GM12878 (cell line): ENCODE measurements around the gene HIP1.

Source experiments
- CTCF ChIP-seq, 3 experiments: IDR thresholded peaks in 2 of 3; conservative IDR thresholded peaks in 1 of 3; 2 replicates each; pipeline ENCODE4 v1.5.1; 2011; ENCODE audit warnings: low read depth in 3 of 3, low read length in 3 of 3, mild to moderate bottlenecking in 3 of 3, control low read depth in 2 of 3, moderate library complexity in 2 of 3, inconsistent platforms in 1 of 3, mixed read lengths in 1 of 3; ENCODE audit not compliant: control insufficient read depth in 2 of 3, insufficient read depth in 1 of 3; ENCODE audit errors: extremely low read depth in 1 of 3
- MYC ChIP-seq: IDR thresholded peaks from 2 replicates; pipeline ENCODE4 v1.6.1; 2011; ENCODE audit warnings: mild to moderate bottlenecking, low read length, moderate library complexity, inconsistent platforms; ENCODE audit not compliant: insufficient read depth, insufficient replicate concordance, insufficient read length, severe bottlenecking
- SMAD1 ChIP-seq: fragments of 450-650 bp; IDR thresholded peaks from 2 replicates; pipeline ENCODE4 v1.6.1; 2018; ENCODE audit warnings: mild to moderate bottlenecking, low read depth; ENCODE audit not compliant: partially characterized antibody
- SMC3 ChIP-seq: IDR thresholded peaks from 2 replicates; pipeline ENCODE4 v1.6.1; 2011; ENCODE audit warnings: low read length, improper control_type of control experiment, borderline replicate concordance
- ZSCAN29 ChIP-seq: fragments of 450-650 bp; IDR thresholded peaks from 2 replicates; pipeline ENCODE4 v1.6.1; 2017; ENCODE audit warnings: mild to moderate bottlenecking, moderate library complexity

DNA sequence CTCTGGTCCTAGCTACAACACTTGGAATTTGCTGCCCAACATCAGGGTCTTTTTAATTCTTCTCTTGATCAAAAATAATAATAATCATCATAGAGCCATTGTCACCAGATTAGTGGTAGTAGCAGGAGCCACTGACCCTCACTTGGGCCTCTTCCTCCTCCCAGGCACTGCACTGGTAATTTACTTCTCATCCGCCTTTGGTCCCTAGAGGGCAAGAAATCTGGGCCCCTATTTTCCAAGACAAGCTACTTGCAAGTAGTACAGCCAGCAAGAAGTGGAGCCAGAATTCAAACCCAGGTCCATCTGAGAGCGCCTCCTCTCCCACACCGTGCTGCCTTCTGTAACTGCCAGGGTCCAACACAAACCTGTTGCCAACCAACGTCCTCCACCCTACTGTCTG is 125.4 kb downstream of the HIP1 start:
- TF ChIP-seq SMAD1 (no peak), CTCF (IDR thresholded peaks at IDR 0.05 in 2 of 3, conservative IDR thresholded peaks at IDR 0.05 in 1 of 3; ENCODE audit: control insufficient read depth in 2 of 3, extremely low read depth in 1 of 3, insufficient read depth in 1 of 3, low read depth in 3 of 3, low read length in 3 of 3) (no peak), ZSCAN29 (no peak), SMC3 (no peak), MYC (no peak)
